BE2C (cell line): Measurements from ENCODE around the gene GGTA1.
"Not testable (repeated sequence)": the region's sequence is repeated elsewhere in the genome, so short reads cannot be mapped to it uniquely, and the experiment has no call there.

Experiments used
- DNase-seq: peaks from one replicate; pipeline ENCODE4 v3.0.0-alpha.2; 2020
- H3K27me3 ChIP-seq: fragments of 250-450 bp; sonication (Bioruptor Pico); 2 replicates; pipeline ENCODE4 v1.5.1; 2020; ENCODE audit warnings: mild to moderate bottlenecking
- H3K36me3 ChIP-seq: fragments of 250-450 bp; sonication (Bioruptor Pico); 2 replicates; pipeline ENCODE4 v1.5.1; 2020; ENCODE audit warnings: mild to moderate bottlenecking
- H3K4me1 ChIP-seq: fragments of 250-450 bp; sonication (Bioruptor Pico); 2 replicates; pipeline ENCODE4 v1.5.1; 2020
- H3K4me3 ChIP-seq: 2 replicates; pipeline ENCODE4 v1.5.1; 2011; ENCODE audit warnings: low read depth, low read length
- H3K9me3 ChIP-seq: fragments of 250-450 bp; sonication (Bioruptor Pico); 2 replicates; pipeline ENCODE4 v1.5.1; 2020
- TF ChIP-seq, protein P1 (sequence below): IDR thresholded peaks from 2 replicates; pipeline ENCODE4 v1.5.1; 2012; ENCODE audit warnings: mild to moderate bottlenecking, low read depth, low read length

The GGTA1 gene

DNA sequence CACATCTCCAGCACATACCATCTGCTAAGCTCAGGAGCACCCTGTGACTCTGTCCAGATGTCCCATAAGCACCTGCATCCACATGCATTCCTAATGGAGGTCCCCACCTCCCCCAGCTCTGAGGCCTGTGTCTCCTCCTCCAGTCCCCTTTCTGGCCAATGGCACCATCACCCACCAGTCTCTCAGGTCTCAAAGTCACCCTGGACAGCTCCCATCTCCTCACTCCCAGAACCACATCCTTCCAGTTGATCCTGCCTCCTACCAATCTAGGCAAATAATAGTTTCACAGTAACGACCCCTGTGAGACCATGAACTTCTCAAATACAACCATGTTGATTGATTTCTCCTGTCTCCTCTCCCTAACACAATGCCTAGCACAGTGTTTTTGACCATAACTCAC lies 40.1 kb downstream of the GGTA1 start:
- Histone ChIP-seq H3K27me3 (peaks cover 52% of the 10 kb centered on the region), H3K9me3 (no peaks in the 10 kb centered on the region), H3K36me3 (no peaks in the 10 kb centered on the region), H3K4me1 (no peaks in the 10 kb centered on the region), H3K4me3 (no peak overlapping the region)
- TF ChIP-seq, protein P1, sequence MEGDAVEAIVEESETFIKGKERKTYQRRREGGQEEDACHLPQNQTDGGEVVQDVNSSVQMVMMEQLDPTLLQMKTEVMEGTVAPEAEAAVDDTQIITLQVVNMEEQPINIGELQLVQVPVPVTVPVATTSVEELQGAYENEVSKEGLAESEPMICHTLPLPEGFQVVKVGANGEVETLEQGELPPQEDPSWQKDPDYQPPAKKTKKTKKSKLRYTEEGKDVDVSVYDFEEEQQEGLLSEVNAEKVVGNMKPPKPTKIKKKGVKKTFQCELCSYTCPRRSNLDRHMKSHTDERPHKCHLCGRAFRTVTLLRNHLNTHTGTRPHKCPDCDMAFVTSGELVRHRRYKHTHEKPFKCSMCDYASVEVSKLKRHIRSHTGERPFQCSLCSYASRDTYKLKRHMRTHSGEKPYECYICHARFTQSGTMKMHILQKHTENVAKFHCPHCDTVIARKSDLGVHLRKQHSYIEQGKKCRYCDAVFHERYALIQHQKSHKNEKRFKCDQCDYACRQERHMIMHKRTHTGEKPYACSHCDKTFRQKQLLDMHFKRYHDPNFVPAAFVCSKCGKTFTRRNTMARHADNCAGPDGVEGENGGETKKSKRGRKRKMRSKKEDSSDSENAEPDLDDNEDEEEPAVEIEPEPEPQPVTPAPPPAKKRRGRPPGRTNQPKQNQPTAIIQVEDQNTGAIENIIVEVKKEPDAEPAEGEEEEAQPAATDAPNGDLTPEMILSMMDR, result no peak
- no peak for DNase-seq

- H3K27me3 ChIP-seq, result peaks cover 52% of the 10 kb centered on the region
- not testable (repeated sequence) for H3K36me3 ChIP-seq, H3K4me3 ChIP-seq, H3K4me1 ChIP-seq, DNase-seq, H3K9me3 ChIP-seq
Observed at GRCh38 chr9:121458449-121458848, 41.2 kb downstream of the GGTA1 start.

DNA sequence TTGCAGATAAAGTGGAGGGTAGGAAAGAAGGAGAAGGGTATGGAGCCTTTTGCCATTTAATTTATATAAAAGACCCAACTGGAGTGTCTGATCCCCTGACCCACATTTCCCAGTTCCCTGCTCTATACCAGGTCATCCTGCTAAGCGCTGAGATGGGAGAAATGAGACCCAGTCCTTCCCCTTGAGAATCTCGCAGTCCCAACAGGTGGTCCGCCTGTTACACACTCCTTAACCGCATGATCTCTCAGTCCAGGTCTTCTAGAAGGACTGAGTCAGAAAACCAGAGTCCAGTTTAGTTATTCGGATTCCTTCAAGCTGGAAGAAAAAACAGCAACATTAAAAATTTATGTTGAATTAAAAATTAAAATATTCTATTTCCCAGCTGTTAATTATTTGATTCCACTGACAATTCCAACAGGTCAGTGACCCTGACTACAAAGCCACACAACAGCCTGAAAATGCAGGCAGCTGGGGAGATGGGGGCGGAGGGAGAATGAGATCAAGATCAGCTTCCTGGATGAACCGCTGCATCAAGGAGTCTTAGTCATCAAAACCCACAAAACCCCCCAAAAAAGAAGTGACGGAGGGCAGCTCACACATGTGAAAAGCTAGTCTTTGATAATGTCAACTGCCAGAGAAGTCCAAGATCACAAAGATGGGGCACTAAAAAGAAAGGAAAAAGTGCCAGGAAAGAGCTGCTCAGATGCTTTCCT lies 44.0 kb downstream of the GGTA1 start:
- H3K4me3 ChIP-seq, result no peak overlapping the region
- no peak for DNase-seq
- TF ChIP-seq, protein P1, result no peak
- no peaks in the 10 kb centered on the region for H3K4me1 ChIP-seq
- no peaks in the 10 kb centered on the region for H3K36me3 ChIP-seq
- no peaks in the 10 kb centered on the region for H3K9me3 ChIP-seq
- H3K27me3 ChIP-seq, result peaks cover 34% of the 10 kb centered on the region

- TF ChIP-seq, protein P1, result no peak
- H3K4me1 ChIP-seq, result no peaks in the 10 kb centered on the region
- H3K4me3 ChIP-seq, result no peak overlapping the region
- H3K9me3 ChIP-seq, result no peaks in the 10 kb centered on the region
- H3K36me3 ChIP-seq, result no peaks in the 10 kb centered on the region
- DNase-seq, result no peak
- peaks cover 28% of the 10 kb centered on the region for H3K27me3 ChIP-seq
Observed at GRCh38 chr9:121454972-121455371, 44.7 kb downstream of the GGTA1 start.

DNA sequence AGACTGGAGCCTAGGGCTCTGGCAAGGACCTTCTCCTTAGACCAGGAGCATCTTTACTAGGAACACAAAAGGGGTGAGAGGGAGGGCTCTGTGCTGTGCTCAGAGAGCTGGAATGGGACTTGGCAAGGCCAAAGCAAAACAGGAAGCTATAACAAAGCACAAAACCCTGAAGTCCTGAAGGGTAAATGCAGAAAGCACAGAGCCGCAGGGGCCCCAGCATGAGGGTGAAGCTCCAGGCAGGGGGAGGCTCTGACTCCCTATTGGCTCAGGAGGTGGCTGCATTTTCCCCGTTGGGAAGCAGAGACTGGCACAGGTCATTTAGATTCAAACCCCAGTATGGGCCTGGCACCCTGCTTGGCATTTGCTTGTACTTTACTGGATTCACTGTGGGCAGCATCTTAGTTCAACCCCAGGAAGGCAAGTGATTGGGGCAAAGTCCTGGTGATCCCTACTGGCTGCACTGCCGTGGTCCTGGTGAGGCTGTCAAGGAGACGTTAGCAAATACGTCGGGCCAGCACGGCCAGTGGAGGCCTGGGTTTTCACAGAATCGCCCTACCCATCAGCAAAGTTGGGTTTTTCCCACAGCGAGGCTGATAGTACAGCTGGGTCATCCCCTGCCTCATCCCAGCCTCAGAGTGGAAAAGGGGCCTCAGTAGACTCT lies 46.3 kb downstream of the GGTA1 start:
- peaks cover 18% of the 10 kb centered on the region; the same call in 1 of the 2 replicates for H3K27me3 ChIP-seq
- TF ChIP-seq, protein P1, result no peak
- no peak for DNase-seq

DNA sequence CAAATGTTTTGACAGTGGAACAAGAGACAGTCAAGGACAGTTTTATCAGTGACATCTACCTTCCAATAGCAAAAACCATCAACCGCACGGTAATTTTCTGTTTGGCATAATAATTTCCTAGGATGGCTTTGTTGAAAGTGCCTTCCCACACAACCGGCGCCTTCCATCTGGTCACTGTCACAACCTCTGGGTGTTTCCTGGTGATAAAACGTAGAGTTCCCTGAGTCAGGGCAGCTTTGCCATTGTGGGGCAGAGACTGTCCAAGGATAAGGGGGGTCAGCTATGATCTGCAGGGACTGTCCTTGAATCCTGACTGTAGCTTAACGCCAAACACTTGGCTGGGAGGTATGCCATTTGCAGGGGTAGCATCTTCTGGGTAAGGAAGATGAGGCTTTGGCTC lies 47.6 kb downstream of the GGTA1 start:
- Histone ChIP-seq H3K4me3 (no peak overlapping the region), H3K36me3 (no peaks in the 10 kb centered on the region), H3K27me3 (peaks cover 17% of the 10 kb centered on the region; the same call in 1 of the 2 replicates), H3K4me1 (no peaks in the 10 kb centered on the region), H3K9me3 (no peaks in the 10 kb centered on the region)
- DNase-seq, result no peak
- TF ChIP-seq, protein P1, result no peak

More for the DNA sequence above, 46.3 kb downstream of the GGTA1 start:
- H3K4me1 ChIP-seq, result no peaks in the 10 kb centered on the region
- H3K9me3 ChIP-seq, result no peaks in the 10 kb centered on the region
- H3K4me3 ChIP-seq, result no peak overlapping the region
- H3K36me3 ChIP-seq, result no peaks in the 10 kb centered on the region
